ENCODE data around the gene MSMO1. TPM values are rescaled to one million over a fixed set of nuclear protein-coding genes. Genes with fewer than 3 reads are reported as not detected.
A peak's percentile ranks its signal among the peaks of the same experiment; 100 is the strongest.

Gene MSMO1
- total and polyA plus RNA-seq, 10 donors = 11.0 to 27.4 (median 17.7) TPM

- peaks cover 0 to 14% (median 0%) of the 10 kb centered on the region in 6 donors for H3K36me3 ChIP-seq
- H3K9me3 ChIP-seq = no peaks in the 10 kb centered on the region
- intact Hi-C loops (cut with DNase I; ENCODE audit: low total_unique reads) = loop anchor here (5.0 kb wide), 1 partner anchor 118 kb away; the partner anchor contains the start of gene KLHL2
- no peak overlapping the region for H3K4me3 ChIP-seq
- H3K27ac ChIP-seq = no peak overlapping the region
- no peaks in the 10 kb centered on the region for H3K27me3 ChIP-seq (replicated peaks in 1 of 7)
- peaks cover 10 to 38% (median 30%) of the 10 kb centered on the region in 6 donors for H3K4me1 ChIP-seq
- 92 to 96% (median 95%) methylated on average over 3 of the region's 3 CpGs for WGBS, 5 donors
- TF ChIP-seq, protein P1, sequence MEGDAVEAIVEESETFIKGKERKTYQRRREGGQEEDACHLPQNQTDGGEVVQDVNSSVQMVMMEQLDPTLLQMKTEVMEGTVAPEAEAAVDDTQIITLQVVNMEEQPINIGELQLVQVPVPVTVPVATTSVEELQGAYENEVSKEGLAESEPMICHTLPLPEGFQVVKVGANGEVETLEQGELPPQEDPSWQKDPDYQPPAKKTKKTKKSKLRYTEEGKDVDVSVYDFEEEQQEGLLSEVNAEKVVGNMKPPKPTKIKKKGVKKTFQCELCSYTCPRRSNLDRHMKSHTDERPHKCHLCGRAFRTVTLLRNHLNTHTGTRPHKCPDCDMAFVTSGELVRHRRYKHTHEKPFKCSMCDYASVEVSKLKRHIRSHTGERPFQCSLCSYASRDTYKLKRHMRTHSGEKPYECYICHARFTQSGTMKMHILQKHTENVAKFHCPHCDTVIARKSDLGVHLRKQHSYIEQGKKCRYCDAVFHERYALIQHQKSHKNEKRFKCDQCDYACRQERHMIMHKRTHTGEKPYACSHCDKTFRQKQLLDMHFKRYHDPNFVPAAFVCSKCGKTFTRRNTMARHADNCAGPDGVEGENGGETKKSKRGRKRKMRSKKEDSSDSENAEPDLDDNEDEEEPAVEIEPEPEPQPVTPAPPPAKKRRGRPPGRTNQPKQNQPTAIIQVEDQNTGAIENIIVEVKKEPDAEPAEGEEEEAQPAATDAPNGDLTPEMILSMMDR (IDR thresholded peaks at IDR 0.05 in 8 of 11, conservative IDR thresholded peaks at IDR 0.05 in 3 of 11) = no peak
- TF ChIP-seq POLR2AphosphoS5 (IDR thresholded peaks at IDR 0.05) = no peak
- no peak for TF ChIP-seq POLR2A (IDR thresholded peaks at IDR 0.05)
- no peak for DNase-seq
These were observed 2.6 kb upstream of the MSMO1 start for GRCh38 chr4:165324918-165325304.

GRCh38 chr4:165325732-165326512 is 1.5 kb upstream of the MSMO1 start:
- Histone ChIP-seq H3K36me3 (peaks cover 0 to 14% (median 0%) of the 10 kb centered on the region in 6 donors), H3K27ac (peak overlapping the region in 5 of 8 donors; percentile 78 to 92 (median 91)), H3K4me3 (peak overlapping the region in 3 of 8 donors; percentile 84 to 98 (median 86)), H3K9me3 (no peaks in the 10 kb centered on the region), H3K4me1 (peaks cover 10 to 48% (median 36%) of the 10 kb centered on the region in 6 donors), H3K27me3 (replicated peaks in 1 of 7) (no peaks in the 10 kb centered on the region)
- no peak for DNase-seq
- TF ChIP-seq POLR2AphosphoS5 (IDR thresholded peaks at IDR 0.05) (peak in 1 of 3 donors; percentile 29), POLR2A (IDR thresholded peaks at IDR 0.05) (no peak)
- TF ChIP-seq, protein P1 (IDR thresholded peaks at IDR 0.05 in 8 of 11, conservative IDR thresholded peaks at IDR 0.05 in 3 of 11) = no peak
- WGBS, 5 donors = 48 to 63% (median 54%) methylated on average over 8 of the region's 8 CpGs
- intact Hi-C loops (cut with DNase I; ENCODE audit: low total_unique reads) = loop anchor here (5.0 kb wide), 1 partner anchor 119 kb away; the partner anchor contains the start of gene KLHL2

GRCh38 chr4:165326831-165327210 is 648 bp upstream of the MSMO1 start:
- Histone ChIP-seq H3K36me3 (peaks cover 0 to 23% (median 0%) of the 10 kb centered on the region in 6 donors), H3K4me1 (peaks cover 10 to 57% (median 38%) of the 10 kb centered on the region in 6 donors), H3K9me3 (no peaks in the 10 kb centered on the region), H3K27me3 (replicated peaks in 1 of 7) (no peaks in the 10 kb centered on the region), H3K4me3 (peak overlapping the region; percentile 50 to 98 (median 85)), H3K27ac (peak overlapping the region; percentile 29 to 92 (median 87))
- peak; percentile 77 for DNase-seq
- 0 to 1% (median 1%) methylated on average over 14 of the region's 14 CpGs for WGBS, 5 donors
- TF ChIP-seq, protein P1 (IDR thresholded peaks at IDR 0.05 in 8 of 11, conservative IDR thresholded peaks at IDR 0.05 in 3 of 11) = no peak
- TF ChIP-seq POLR2AphosphoS5 (IDR thresholded peaks at IDR 0.05) (no peak), POLR2A (IDR thresholded peaks at IDR 0.05) (no peak)
- intact Hi-C loops (cut with DNase I; ENCODE audit: low total_unique reads) = loop anchor here (5.0 kb wide), 1 partner anchor 120 kb away; the partner anchor contains the start of gene KLHL2

DNA sequence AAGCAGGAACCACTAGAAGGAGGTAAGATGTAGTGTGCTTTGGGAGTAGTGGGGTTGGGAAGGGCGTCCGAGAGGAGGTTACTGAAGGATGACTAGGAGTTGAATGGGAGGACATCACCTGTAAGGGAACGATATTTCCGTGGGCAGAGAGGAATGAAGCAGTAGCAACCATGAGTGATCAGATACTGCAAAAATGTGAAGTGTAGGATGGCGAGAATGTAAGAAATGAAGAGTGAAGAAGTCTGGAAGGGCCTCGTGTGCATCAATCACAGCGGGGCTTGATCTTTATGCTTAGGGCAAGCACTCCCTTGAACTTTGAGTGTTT is 594 bp downstream of the MSMO1 start:
- peak overlapping the region; percentile 71 to 92 (median 87) for H3K27ac ChIP-seq
- WGBS, 5 donors = 0 to 3% (median 2%) methylated on average over 7 of the region's 7 CpGs
- TF ChIP-seq POLR2AphosphoS5 (IDR thresholded peaks at IDR 0.05) = no peak
- TF ChIP-seq, protein P1 (IDR thresholded peaks at IDR 0.05 in 8 of 11, conservative IDR thresholded peaks at IDR 0.05 in 3 of 11) = no peak
- TF ChIP-seq POLR2A (IDR thresholded peaks at IDR 0.05) = no peak
- no peaks in the 10 kb centered on the region for H3K27me3 ChIP-seq (replicated peaks in 1 of 7)
- no peak for DNase-seq
- intact Hi-C loops (cut with DNase I; ENCODE audit: low total_unique reads) = loop anchor here (5.0 kb wide), 1 partner anchor 121 kb away; the partner anchor contains the start of gene KLHL2
- H3K36me3 ChIP-seq = peaks cover 0 to 26% (median 0%) of the 10 kb centered on the region in 6 donors
- peaks cover 10 to 69% (median 47%) of the 10 kb centered on the region in 6 donors for H3K4me1 ChIP-seq
- H3K4me3 ChIP-seq = peak overlapping the region; percentile 81 to 98 (median 88)
- H3K9me3 ChIP-seq = no peaks in the 10 kb centered on the region

Measured in spleen (tissue), 11 donors.